Gastrocnemius medialis (tissue), 4 donors: Measurements from ENCODE around the gene ACACB.

Experiments
- CTCF ChIP-seq, 5 experiments: fragments of 450-650 bp in 3 of 5; fragments of 200-600 bp in 2 of 5; sonication (generic) in 2 of 5; IDR thresholded peaks in 4 of 5; conservative IDR thresholded peaks in 1 of 5; 1 replicate in 4 of 5; 2 replicates in 1 of 5; pipeline ENCODE4 v1.5.1; 2016 to 2019; ENCODE audit warnings: antibody characterized with exemption in 5 of 5, mild to moderate bottlenecking in 3 of 5, moderate library complexity in 3 of 5
- POLR2A ChIP-seq, 2 donors: fragments of 450-650 bp; IDR thresholded peaks; one replicate each; pipeline ENCODE4 v1.6.1; 2017; ENCODE audit warnings: antibody characterized with exemption in 2 of 2, mild to moderate bottlenecking in 2 of 2, moderate library complexity in 2 of 2

DNA sequence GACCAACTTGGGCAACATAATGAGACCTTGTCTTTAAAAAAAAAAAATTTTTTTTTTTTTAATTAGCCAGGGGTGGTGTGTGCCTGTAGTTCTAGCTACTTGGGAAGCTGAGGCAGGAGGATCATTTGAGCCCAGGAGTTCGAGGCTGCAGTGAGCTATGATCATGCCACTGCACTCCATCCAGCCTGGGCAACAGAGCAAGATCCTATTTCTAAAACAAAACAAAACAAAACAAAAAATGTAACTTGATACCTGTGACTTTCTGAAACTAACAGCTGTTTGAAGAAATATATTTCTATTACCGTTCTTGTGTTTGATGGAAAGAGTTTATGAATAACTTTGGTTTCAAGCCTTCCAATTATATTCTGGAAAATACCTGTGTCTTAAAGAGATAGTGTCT, 1.7 kb upstream of the ACACB start:
- no peak for TF ChIP-seq CTCF (IDR thresholded peaks at IDR 0.05 in 4 of 5, conservative IDR thresholded peaks at IDR 0.05 in 1 of 5)
- TF ChIP-seq POLR2A (IDR thresholded peaks at IDR 0.05) = no peak
